Panc1 (cell line): ENCODE measurements around the gene GMDS.

Experiments used
- POLR2AphosphoS5 ChIP-seq: IDR thresholded peaks from 2 replicates; pipeline ENCODE4 v1.6.1; 2012; ENCODE audit warnings: mild to moderate bottlenecking, low read depth, low read length, moderate library complexity
- SIN3A ChIP-seq: IDR thresholded peaks from 2 replicates; pipeline ENCODE4 v1.6.1; 2012; ENCODE audit warnings: low read depth, mild to moderate bottlenecking, low read length, moderate library complexity, borderline replicate concordance; ENCODE audit not compliant: insufficient read depth
- TCF7L2 ChIP-seq: IDR thresholded peaks from 2 replicates; pipeline ENCODE4 v1.6.1; 2011; ENCODE audit warnings: mild to moderate bottlenecking, low read depth, low read length, inconsistent platforms
- TF ChIP-seq, protein P1 (sequence below): fragments of 450-650 bp; IDR thresholded peaks from 2 replicates; pipeline ENCODE4 v1.5.1; 2017; ENCODE audit warnings: mild to moderate bottlenecking

DNA sequence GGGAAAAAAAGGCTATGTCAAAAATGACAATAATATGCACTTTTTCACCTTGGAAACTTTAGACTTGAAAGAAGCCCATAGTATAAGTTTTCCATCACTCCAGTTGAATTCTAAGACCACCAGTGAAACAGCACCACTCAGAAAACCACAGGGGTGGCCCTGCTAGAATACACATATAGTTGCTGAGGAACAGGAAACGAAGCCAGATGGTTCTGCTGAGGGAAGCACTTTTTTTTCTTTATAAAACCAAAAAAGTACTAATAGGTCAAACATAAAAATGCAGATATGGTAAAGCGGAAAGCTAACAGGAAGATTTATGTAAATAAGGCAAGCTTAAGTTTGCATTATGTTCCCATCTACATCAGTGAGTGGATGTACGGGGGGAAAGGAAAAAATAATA lies 331.8 kb downstream of the GMDS start:
- TF ChIP-seq, protein P1, sequence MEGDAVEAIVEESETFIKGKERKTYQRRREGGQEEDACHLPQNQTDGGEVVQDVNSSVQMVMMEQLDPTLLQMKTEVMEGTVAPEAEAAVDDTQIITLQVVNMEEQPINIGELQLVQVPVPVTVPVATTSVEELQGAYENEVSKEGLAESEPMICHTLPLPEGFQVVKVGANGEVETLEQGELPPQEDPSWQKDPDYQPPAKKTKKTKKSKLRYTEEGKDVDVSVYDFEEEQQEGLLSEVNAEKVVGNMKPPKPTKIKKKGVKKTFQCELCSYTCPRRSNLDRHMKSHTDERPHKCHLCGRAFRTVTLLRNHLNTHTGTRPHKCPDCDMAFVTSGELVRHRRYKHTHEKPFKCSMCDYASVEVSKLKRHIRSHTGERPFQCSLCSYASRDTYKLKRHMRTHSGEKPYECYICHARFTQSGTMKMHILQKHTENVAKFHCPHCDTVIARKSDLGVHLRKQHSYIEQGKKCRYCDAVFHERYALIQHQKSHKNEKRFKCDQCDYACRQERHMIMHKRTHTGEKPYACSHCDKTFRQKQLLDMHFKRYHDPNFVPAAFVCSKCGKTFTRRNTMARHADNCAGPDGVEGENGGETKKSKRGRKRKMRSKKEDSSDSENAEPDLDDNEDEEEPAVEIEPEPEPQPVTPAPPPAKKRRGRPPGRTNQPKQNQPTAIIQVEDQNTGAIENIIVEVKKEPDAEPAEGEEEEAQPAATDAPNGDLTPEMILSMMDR: no peak
- TF ChIP-seq SIN3A (no peak), POLR2AphosphoS5 (no peak), TCF7L2 (no peak)
